Cardiac fibroblast (primary cell): ENCODE data around the gene CACFD1.

Experiments
- DNase-seq, 2 donors: peaks; one replicate each; pipeline versions ENCODE4 v3.0.0 to v3.0.0-alpha.2; 2010; ENCODE audit warnings: low read depth in 2 of 2
- H3K4me3 ChIP-seq, 2 donors: replicated peaks in 1 of 2; 1 replicate in 1 of 2; 2 replicates in 1 of 2; pipeline ENCODE4 v1.5.1; 2011; ENCODE audit warnings: low read depth in 2 of 2, low read length in 2 of 2, mild to moderate bottlenecking in 2 of 2, moderate library complexity in 1 of 2
- CTCF ChIP-seq: IDR thresholded peaks from one replicate; pipeline ENCODE4 v1.5.1; 2011; ENCODE audit warnings: low read depth, mild to moderate bottlenecking, low read length, inconsistent platforms

Gene CACFD1

GRCh38 chr9:133492061-133493021 is 32.6 kb downstream of the CACFD1 start:
- no peak overlapping the region for H3K4me3 ChIP-seq
- no peak for TF ChIP-seq CTCF
- no peak for DNase-seq

GRCh38 chr9:133493428-133493827 is 33.6 kb downstream of the CACFD1 start:
- no peak for TF ChIP-seq CTCF
- DNase-seq = no peak
- no peak overlapping the region for H3K4me3 ChIP-seq

GRCh38 chr9:133493845-133494540 is 34.2 kb downstream of the CACFD1 start:
- DNase-seq = no peak
- no peak overlapping the region for H3K4me3 ChIP-seq
- TF ChIP-seq CTCF = no peak

- no peak for TF ChIP-seq CTCF
- H3K4me3 ChIP-seq = no peak overlapping the region
- no peak for DNase-seq
Measured at GRCh38 chr9:133494636-133495326, 35.0 kb downstream of the CACFD1 start.

GRCh38 chr9:133495327-133496293 is 35.8 kb downstream of the CACFD1 start:
- TF ChIP-seq CTCF = no peak
- no peak overlapping the region for H3K4me3 ChIP-seq
- no peak for DNase-seq
